GM12875 (cell line): ENCODE measurements around the gene MYO18B.

Source experiments
- H3K4me3 ChIP-seq: one replicate; pipeline ENCODE4 v1.5.1; 2011; ENCODE audit warnings: low read depth, low read length, control low read depth
- TF ChIP-seq, protein P1 (sequence below): IDR thresholded peaks from 2 replicates; pipeline ENCODE4 v1.5.1; 2011; ENCODE audit warnings: low read depth, mild to moderate bottlenecking, control low read depth, inconsistent platforms, low read length, moderate library complexity, borderline replicate concordance; ENCODE audit not compliant: insufficient read depth

Gene MYO18B

DNA sequence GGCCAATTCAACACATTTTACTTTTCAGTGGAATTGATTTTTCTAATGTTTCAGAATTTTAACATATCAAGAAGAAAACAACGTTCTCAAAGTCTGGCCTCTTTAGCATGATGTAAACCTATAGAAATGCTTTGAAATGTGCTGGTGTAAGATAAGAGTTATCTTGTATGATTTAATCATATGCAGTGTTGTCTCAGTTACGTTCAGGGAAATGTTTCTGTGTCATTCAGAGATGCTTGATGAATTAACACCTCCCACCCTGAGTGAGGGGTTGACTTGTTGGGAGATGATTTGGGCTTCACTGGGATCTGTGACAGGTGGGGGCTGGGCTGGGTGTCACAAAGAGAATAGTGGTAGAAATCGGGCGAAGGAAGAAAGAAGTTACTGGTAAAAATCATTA is 15.7 kb upstream of the MYO18B start:
- TF ChIP-seq, protein P1, sequence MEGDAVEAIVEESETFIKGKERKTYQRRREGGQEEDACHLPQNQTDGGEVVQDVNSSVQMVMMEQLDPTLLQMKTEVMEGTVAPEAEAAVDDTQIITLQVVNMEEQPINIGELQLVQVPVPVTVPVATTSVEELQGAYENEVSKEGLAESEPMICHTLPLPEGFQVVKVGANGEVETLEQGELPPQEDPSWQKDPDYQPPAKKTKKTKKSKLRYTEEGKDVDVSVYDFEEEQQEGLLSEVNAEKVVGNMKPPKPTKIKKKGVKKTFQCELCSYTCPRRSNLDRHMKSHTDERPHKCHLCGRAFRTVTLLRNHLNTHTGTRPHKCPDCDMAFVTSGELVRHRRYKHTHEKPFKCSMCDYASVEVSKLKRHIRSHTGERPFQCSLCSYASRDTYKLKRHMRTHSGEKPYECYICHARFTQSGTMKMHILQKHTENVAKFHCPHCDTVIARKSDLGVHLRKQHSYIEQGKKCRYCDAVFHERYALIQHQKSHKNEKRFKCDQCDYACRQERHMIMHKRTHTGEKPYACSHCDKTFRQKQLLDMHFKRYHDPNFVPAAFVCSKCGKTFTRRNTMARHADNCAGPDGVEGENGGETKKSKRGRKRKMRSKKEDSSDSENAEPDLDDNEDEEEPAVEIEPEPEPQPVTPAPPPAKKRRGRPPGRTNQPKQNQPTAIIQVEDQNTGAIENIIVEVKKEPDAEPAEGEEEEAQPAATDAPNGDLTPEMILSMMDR: no peak
- H3K4me3 ChIP-seq: no peak overlapping the region

DNA sequence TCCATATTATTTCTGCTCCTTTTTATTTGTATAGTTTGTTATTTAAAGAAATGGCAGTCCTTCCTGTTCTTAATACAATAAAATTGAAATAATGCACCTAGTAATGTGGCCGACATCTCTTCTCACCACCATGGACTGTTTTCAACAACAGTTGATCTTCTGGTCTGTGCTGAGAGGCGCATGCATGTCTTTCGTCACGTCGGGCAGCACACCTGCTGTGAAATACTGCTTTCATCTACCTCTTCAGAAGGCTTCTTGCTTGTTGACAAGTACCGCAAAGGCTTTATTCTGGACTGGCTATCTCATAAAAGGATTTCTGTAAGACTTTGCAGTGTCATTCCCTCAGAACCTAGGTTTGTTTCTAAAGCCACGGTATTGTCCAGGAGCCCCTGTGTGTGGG is 13.9 kb upstream of the MYO18B start:
- TF ChIP-seq, protein P1: no peak
- no peak overlapping the region for H3K4me3 ChIP-seq

DNA sequence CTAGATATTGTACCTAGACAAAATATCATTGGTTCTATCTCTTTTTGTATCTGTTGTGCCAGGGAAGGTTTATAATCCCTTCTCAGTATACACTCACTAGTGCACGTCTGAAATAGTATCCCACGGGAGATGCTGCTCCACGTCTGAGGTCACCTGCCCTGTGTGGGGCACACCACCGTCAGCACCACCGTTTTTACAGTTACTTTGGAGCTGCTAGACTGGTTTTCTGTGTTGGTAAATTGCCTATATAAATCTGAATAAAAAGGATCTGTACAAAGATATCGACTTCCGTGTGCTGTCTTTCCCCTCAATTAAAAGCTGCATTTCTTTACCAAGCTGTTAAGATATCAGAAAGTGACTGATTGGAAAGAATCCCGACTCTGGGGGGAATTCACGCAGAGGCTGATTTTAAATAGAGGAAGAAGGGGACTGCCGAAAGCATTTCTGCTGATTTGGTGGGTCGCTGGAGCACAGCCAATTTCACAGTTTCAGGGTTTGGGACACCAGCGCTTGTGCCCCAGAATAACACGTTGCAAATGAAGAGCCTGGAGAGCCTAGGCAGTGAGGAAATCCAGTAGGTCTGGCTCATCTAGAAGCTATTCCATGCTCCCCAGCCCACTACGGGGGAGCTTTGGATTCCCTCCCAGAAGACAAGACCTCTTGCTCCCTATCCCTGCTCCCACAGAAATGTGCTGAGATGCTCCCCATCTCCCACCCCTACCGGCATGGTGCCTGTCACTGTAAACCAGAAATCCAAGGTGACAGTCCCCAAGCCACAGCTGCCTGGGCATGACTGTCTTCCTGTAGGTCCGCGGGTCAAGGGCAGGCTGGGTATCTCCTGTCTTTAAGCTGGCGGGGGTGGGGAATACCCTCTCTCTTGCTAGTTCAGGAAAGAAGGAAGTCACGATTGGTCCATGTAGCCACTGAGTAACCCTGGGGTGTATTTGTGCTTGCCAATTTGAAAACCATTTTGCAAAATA is 12.7 kb upstream of the MYO18B start:
- H3K4me3 ChIP-seq: no peak overlapping the region
- TF ChIP-seq, protein P1: no peak

DNA sequence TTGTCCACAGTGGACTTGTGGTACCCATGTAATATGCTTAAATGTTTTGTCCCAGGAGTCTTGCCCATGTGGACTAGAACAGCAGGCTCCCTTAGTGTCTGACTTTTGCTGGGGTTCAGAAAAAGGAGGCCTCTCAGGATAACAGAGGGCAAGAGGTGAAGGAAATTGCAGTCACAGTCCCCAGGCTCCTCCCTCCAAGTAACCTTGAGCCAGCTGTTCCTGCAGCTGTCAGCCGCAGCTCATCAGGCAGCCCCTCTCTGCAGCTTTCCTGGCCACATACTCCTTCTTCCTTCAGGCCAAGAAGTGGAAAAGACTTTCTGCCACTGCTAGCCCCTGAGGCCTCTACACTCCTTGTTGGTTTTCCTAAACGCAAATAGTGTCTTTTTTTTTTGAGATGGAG is 6.3 kb upstream of the MYO18B start:
- TF ChIP-seq, protein P1: no peak

DNA sequence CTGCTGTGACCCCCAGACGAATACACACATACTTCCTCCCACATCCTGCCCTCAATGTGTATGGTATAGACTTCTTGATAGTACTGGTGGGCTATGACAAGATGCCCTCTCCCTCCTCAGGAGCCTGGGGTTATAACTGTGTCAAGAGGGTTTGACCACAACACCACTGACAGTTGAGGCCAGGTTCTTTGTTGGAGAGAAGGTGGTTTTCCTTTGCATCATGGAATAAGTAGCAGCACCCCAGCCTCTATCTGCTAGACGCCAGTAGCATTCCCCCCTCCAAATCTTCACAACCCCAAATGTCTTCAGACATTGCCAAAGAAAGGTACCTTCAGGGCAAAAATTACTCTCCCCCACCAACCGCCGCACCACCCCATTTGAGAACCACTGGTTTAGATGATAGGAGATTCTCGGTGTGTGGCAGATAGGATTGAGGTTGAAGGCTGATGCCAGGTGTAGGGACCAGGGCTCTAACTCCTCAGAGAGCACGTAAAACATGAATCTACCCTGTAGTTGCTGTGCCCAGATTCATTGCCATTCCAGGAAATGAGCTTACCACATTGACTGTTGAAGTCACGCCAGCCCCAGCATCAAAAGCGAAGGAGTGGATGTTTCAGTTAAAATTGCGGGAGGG is 5.5 kb upstream of the MYO18B start:
- no peak overlapping the region for H3K4me3 ChIP-seq
- TF ChIP-seq, protein P1: no peak

More for the DNA sequence above, 6.3 kb upstream of the MYO18B start:
- no peak overlapping the region for H3K4me3 ChIP-seq

DNA sequence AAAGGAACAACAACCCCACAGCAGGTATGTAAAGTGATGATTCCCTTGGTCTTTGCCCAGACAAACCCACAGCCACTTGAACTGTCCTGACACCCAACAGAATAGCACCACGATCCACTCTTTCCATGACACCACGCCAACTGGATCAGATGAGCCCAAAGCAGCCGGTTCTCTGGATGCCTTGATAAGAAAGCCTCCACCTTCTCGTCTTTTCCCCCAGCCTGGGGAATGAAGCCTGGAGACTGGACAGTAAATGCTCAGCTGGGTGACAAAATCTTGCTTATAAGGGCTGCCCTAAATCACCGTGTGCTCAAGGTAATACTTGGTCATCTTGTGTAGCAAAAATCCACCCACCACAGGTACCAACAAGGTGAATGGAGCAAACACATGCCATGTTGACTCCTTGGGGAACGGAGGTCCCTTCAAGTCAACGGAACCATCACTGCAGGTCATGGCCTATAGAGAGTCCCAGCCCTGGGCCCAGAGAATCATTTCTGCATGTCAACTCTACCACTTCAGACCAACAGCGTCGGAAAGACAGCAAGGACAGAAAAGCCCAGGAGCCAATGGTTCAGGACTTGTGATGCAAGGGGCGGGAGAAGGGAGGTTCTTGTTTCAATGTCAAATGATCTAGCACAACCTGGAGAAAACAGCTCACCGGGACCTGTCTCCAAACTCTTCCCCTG is 2.2 kb upstream of the MYO18B start:
- TF ChIP-seq, protein P1: no peak
- H3K4me3 ChIP-seq: no peak overlapping the region
